Vagina (tissue), 2 donors: ENCODE data around the gene TGM6. TPM values are rescaled to one million over a fixed set of nuclear protein-coding genes. Genes with fewer than 3 reads are reported as not detected.
A peak's percentile ranks its signal among the peaks of the same experiment; 100 is the strongest.

ENCODE experiments used
- DNase-seq, 2 donors: peaks; one replicate each; pipeline ENCODE4 v3.0.0-alpha.2; 2017; ENCODE audit errors: extremely low spot score in 2 of 2
- H3K27ac ChIP-seq: fragments of 200-600 bp; sonication (generic); one replicate; pipeline ENCODE4 v1.5.1; 2019
- H3K27me3 ChIP-seq: fragments of 200-600 bp; sonication (generic); one replicate; pipeline ENCODE4 v1.5.1; 2019
- H3K36me3 ChIP-seq, 2 donors: fragments of 200-600 bp; sonication (generic); one replicate each; pipeline ENCODE4 v1.5.1; 2017 to 2019
- H3K4me1 ChIP-seq: fragments of 200-600 bp; sonication (generic); one replicate; pipeline ENCODE4 v1.5.1; 2019
- H3K4me3 ChIP-seq, 2 donors: fragments of 200-600 bp; sonication (generic); 1 replicate in 1 of 2; 2 replicates in 1 of 2; pipeline ENCODE4 v1.5.1; 2016 to 2019
- H3K9me3 ChIP-seq: fragments of 200-600 bp; sonication (generic); one replicate; pipeline ENCODE4 v1.5.1; 2019
- POLR2A ChIP-seq, 2 donors: fragments of 450-650 bp; IDR thresholded peaks; one replicate each; pipeline ENCODE4 v1.6.1; 2017; ENCODE audit warnings: antibody characterized with exemption in 2 of 2, mild to moderate bottlenecking in 2 of 2, moderate library complexity in 2 of 2
- POLR2AphosphoS5 ChIP-seq, 2 donors: sonication (generic); formaldehyde crosslinking; IDR thresholded peaks; one replicate each; pipeline ENCODE4 v1.9.0; 2017; ENCODE audit warnings: antibody characterized with exemption in 2 of 2, mild to moderate bottlenecking in 2 of 2, low read depth in 1 of 2; ENCODE audit not compliant: insufficient read depth in 1 of 2
- intact Hi-C: fragments of 100-400 bp; cut with DNase I; formaldehyde crosslinking; loops from one replicate; pipeline ENCODE4 v1.15.1; 2023
- total RNA-seq: library from RNA; depleted of rRNA; stranded (reverse); fragments of >200 nt; gene quantifications from one replicate; pipeline ENCODE4 v1.2.3, GENCODE V29; 2016
- TF ChIP-seq, protein P1 (sequence below), 3 experiments: fragments of 450-650 bp in 2 of 3; fragments of 200-600 bp in 1 of 3; sonication (generic) in 1 of 3; IDR thresholded peaks; one replicate each; pipeline ENCODE4 v1.5.1; 2017 to 2019; ENCODE audit warnings: antibody characterized with exemption in 3 of 3, mild to moderate bottlenecking in 2 of 3, moderate library complexity in 2 of 3

The TGM6 gene
- total RNA-seq, 1 donor from 2014 or later = not detected

DNA sequence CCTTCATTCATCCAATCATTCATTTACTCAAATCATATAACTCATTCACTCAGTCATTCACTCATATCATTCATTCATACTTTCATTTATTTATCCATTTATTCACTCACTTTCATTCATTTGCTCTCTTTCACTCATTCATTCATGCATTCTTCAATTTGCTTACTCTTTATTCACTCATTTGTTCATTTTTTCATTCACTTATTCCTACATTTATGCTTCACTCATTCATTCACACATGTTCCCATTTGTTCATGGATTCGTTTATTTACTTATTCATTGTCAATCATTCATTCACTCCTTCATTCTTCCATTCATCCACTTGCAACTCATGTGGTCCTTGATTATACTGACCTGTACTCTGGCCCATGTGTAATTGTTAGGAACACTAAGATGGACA lies 50.5 kb downstream of the TGM6 start:
- no peak for DNase-seq
- Histone ChIP-seq H3K36me3 (no peaks in the 10 kb centered on the region), H3K27ac (no peak overlapping the region), H3K27me3 (no peaks in the 10 kb centered on the region), H3K4me3 (no peak overlapping the region), H3K9me3 (no peaks in the 10 kb centered on the region), H3K4me1 (no peaks in the 10 kb centered on the region)
- intact Hi-C loops = no loop called here
- TF ChIP-seq POLR2AphosphoS5 (IDR thresholded peaks at IDR 0.05; ENCODE audit: insufficient read depth in 1 of 2, low read depth in 1 of 2) = no peak
- TF ChIP-seq, protein P1, sequence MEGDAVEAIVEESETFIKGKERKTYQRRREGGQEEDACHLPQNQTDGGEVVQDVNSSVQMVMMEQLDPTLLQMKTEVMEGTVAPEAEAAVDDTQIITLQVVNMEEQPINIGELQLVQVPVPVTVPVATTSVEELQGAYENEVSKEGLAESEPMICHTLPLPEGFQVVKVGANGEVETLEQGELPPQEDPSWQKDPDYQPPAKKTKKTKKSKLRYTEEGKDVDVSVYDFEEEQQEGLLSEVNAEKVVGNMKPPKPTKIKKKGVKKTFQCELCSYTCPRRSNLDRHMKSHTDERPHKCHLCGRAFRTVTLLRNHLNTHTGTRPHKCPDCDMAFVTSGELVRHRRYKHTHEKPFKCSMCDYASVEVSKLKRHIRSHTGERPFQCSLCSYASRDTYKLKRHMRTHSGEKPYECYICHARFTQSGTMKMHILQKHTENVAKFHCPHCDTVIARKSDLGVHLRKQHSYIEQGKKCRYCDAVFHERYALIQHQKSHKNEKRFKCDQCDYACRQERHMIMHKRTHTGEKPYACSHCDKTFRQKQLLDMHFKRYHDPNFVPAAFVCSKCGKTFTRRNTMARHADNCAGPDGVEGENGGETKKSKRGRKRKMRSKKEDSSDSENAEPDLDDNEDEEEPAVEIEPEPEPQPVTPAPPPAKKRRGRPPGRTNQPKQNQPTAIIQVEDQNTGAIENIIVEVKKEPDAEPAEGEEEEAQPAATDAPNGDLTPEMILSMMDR (IDR thresholded peaks at IDR 0.05) = no peak
- no peak for TF ChIP-seq POLR2A (IDR thresholded peaks at IDR 0.05)

DNA sequence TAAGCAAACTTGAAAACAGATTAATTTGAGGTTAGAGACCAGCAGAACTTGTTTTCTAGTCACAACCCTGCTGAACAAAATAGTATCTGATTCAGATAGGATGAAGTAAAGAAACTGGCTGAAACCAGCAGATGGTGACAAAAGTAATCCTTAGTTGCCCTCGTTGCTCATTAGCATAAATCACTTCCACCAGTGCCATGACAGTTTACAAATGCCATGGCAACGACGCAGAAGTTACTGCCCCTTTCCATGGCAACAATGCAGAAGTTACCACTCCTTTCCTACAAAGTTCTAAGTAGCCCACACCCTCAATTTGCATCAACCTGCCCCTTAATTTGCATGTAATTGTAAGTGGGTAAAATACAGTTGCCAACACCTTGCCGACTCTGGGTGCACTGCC lies 66.1 kb downstream of the TGM6 start:
- no peak overlapping the region for H3K27ac ChIP-seq

DNA sequence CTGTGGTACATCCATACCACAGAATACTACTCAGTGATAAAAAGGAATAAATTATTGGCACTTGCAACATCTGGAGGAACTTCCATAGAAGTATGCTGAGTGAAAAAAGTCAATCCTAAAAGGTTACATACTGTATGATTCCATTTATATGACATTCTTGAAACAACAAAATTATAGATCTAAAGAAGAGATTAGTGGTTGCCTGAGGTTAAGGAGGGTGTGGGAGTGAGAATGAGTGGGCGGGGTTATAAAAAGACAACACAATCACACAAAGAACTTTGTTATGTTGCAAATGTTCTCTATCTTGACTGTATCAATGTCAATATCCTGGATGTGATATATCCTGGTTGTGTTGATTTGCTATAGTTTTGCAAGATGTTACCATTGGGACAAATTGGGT lies 68.7 kb downstream of the TGM6 start:
- DNase-seq = no peak

More for the DNA sequence above, 66.1 kb downstream of the TGM6 start:
- H3K9me3 ChIP-seq = no peaks in the 10 kb centered on the region
- H3K4me1 ChIP-seq = no peaks in the 10 kb centered on the region
- TF ChIP-seq, protein P1 (IDR thresholded peaks at IDR 0.05) = no peak
- TF ChIP-seq POLR2AphosphoS5 (IDR thresholded peaks at IDR 0.05; ENCODE audit: insufficient read depth in 1 of 2, low read depth in 1 of 2) = peak in 1 of 2 donors; percentile 10
- DNase-seq = no peak
- H3K36me3 ChIP-seq = no peaks in the 10 kb centered on the region
- intact Hi-C loops = no loop called here
- H3K4me3 ChIP-seq = no peak overlapping the region
- H3K27me3 ChIP-seq = no peaks in the 10 kb centered on the region

DNA sequence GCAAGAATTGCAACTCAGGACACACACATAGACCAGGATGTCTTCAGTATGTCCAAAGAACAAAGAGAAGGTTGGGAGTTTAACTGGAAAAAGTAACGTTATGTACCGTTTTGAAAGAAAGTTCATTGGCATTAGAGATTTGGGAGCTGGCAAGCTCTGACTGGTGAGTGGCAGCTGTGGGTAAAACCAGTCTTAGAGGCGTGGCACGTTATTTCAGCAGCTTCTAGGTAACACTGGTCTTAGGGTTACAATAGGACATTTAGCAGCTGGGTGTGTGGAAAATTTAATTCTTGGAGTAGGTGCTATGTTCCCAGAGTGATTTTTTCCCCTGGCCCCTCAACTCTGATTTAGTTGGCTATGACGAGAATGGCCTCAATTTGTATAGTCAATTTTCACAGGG lies 70.7 kb downstream of the TGM6 start:
- TF ChIP-seq POLR2A (IDR thresholded peaks at IDR 0.05) (no peak), POLR2AphosphoS5 (IDR thresholded peaks at IDR 0.05; ENCODE audit: insufficient read depth in 1 of 2, low read depth in 1 of 2) (no peak)
- TF ChIP-seq, protein P1 (IDR thresholded peaks at IDR 0.05) = no peak
- no peak for DNase-seq
- Histone ChIP-seq H3K27ac (no peak overlapping the region), H3K4me3 (no peak overlapping the region), H3K4me1 (no peaks in the 10 kb centered on the region), H3K27me3 (no peaks in the 10 kb centered on the region), H3K36me3 (no peaks in the 10 kb centered on the region), H3K9me3 (no peaks in the 10 kb centered on the region)
- intact Hi-C loops = no loop called here

More for the DNA sequence above, 68.7 kb downstream of the TGM6 start:
- intact Hi-C loops = no loop called here
- H3K27me3 ChIP-seq = no peaks in the 10 kb centered on the region
- H3K4me3 ChIP-seq = no peak overlapping the region
- no peak for TF ChIP-seq POLR2A (IDR thresholded peaks at IDR 0.05)
- TF ChIP-seq, protein P1 (IDR thresholded peaks at IDR 0.05) = no peak
- TF ChIP-seq POLR2AphosphoS5 (IDR thresholded peaks at IDR 0.05; ENCODE audit: insufficient read depth in 1 of 2, low read depth in 1 of 2) = no peak
- H3K9me3 ChIP-seq = no peaks in the 10 kb centered on the region
- no peaks in the 10 kb centered on the region for H3K4me1 ChIP-seq
- no peak overlapping the region for H3K27ac ChIP-seq
- H3K36me3 ChIP-seq = no peaks in the 10 kb centered on the region

DNA sequence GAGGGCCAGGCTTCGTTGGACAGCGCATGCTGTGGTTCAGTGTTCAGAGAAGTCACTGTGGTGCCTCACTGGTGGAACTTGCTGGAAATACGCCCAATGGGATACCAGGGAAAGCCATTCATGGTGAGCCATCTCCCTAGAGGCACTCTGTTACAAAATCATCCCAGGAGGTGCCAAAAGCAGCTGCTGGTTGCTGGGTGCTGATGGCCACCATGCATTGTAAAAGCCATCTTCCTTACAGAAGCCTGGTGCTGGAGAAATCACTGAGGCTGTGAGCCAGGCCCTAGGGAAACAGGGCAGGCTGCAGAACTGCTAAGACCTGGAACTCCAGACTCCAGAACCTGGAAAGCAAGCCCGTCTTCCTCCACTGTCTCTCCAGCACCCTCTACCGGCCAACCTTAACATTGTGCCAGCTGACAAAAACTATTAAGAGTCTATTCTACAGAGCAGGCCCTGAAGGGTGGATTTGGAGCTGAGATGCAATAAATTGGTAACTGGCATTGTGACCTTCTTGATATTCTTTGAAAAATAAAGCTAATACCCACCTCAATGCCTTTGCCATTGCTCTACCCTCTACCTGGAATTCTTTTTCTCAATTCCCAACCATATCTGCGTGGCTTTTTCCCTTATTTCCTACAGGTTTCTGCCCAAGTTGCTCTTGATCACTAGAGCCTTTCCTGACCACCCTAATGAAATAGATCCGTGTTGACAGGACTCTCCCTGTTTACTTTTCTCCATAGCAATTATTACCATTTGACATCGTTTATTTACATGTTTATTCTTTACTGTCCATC lies 71.4 kb downstream of the TGM6 start:
- Histone ChIP-seq H3K4me3 (no peak overlapping the region), H3K4me1 (no peaks in the 10 kb centered on the region), H3K9me3 (no peaks in the 10 kb centered on the region), H3K36me3 (no peaks in the 10 kb centered on the region), H3K27me3 (no peaks in the 10 kb centered on the region), H3K27ac (no peak overlapping the region)
- intact Hi-C loops = no loop called here
- TF ChIP-seq, protein P1 (IDR thresholded peaks at IDR 0.05) = peak in 2 of 3 experiments; percentile 56 to 64
- TF ChIP-seq POLR2AphosphoS5 (IDR thresholded peaks at IDR 0.05; ENCODE audit: insufficient read depth in 1 of 2, low read depth in 1 of 2) = peak in 1 of 2 donors; percentile 29
- TF ChIP-seq POLR2A (IDR thresholded peaks at IDR 0.05) = no peak
- DNase-seq = no peak
